ENCODE data around the gene LAMA5. TPM values are rescaled to one million over a fixed set of nuclear protein-coding genes. Genes with fewer than 3 reads are reported as not detected.

The LAMA5 gene
- total and polyA plus RNA-seq, 5 donors from 2014 or later = 0.30 to 0.91 TPM; not detected in 3

DNA sequence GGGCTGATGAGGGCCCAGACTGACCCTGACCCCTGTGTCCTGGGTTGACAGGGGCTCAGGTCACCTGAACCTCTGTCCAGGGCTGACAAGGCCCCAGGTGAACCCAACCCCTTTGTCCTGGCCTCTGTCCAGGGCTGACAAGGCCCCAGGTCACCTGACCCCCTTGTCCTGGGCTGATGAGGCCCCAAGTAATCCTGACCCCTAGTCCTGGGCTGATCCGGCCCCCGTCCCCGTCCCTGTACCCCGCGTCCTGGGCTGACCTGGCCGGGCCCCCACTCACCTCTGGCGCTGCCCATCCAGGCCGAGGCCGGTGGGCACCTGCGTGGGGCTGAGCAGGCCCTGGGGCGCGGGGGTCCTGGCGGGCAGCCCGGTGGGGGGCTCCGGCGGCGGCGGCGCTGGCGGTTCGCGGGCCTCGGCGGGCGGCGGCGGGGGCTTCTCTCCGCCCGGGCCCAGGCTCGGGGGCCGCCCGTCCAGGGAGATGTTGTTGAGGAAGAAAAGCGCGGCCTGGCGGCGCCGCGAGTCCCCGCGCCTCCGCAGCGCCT lies 39.6 kb upstream of the LAMA5 start:
- Histone ChIP-seq H3K4me1 (ENCODE audit: control insufficient read depth, insufficient read depth, low read length, poor library complexity, severe bottlenecking) (peaks cover 37% of the 10 kb centered on the region), H3K27me3 (ENCODE audit: control insufficient read depth, insufficient read depth, low read length) (no peaks in the 10 kb centered on the region), H3K36me3 (ENCODE audit: control insufficient read depth, insufficient read depth, low read length) (no peaks in the 10 kb centered on the region), H3K4me3 (ENCODE audit: low read depth, low read length) (peak overlapping the region; percentile 37), H3K27ac (ENCODE audit: insufficient read depth, low read length, poor library complexity, severe bottlenecking) (peak overlapping the region; percentile 33), H3K9me3 (ENCODE audit: control insufficient read depth in 2 of 2, low read length in 2 of 2) (no peaks in the 10 kb centered on the region)
- peaks cover 0 to 2% (median 0%) of the 10 kb centered on the region in 7 donors for H3K9me3 Mint-ChIP-seq
- H3K4me3 Mint-ChIP-seq = peak overlapping the region; percentile 73 to 87 (median 80)
- H3K36me3 Mint-ChIP-seq = no peaks in the 10 kb centered on the region
- DNase-seq (no peak), ATAC-seq (ENCODE audit: low read depth in 2 of 2) (no peak)
- H3K4me1 Mint-ChIP-seq = peaks cover 0 to 42% (median 11%) of the 10 kb centered on the region in 4 donors
- H3K27me3 Mint-ChIP-seq = no peaks in the 10 kb centered on the region
- peak overlapping the region in 1 of 3 donors; percentile 41 for H3K27ac Mint-ChIP-seq

DNA sequence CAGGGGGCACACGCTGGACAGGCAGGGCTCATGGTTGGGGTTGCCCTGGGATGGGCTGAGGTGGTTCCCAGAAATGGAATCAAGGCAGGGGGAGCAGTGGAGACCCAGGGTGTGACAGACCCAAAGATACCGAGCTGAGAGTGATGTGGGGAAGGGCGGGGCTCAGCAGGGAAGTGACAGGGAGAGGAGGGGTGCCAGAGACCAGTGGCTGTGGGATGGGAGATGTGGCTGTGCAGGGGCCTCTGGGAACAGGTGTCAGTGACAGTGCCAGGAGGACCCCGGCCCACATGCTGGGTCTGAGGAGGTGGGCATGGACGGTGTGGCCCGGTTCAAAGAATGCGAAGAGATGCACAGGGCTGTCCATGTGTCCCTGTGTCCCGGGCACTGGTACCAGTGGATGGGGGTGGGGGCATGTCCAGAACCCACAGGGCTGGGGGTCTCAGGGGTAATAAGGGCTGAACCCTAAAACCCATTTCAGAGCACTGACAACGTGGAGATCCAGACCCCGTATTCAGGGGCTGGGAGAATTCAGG lies 38.9 kb upstream of the LAMA5 start:
- Mint-ChIP-seq H3K27ac (peak overlapping the region in 2 of 3 donors; percentile 41 to 80), H3K36me3 (no peaks in the 10 kb centered on the region), H3K27me3 (no peaks in the 10 kb centered on the region), H3K9me3 (peaks cover 0 to 2% (median 0%) of the 10 kb centered on the region in 7 donors), H3K4me1 (peaks cover 0 to 42% (median 11%) of the 10 kb centered on the region in 4 donors), H3K4me3 (peak overlapping the region; percentile 76 to 87 (median 84))
- Histone ChIP-seq H3K4me3 (ENCODE audit: low read depth, low read length) (peak overlapping the region; percentile 37), H3K9me3 (ENCODE audit: control insufficient read depth in 2 of 2, low read length in 2 of 2) (no peaks in the 10 kb centered on the region), H3K27me3 (ENCODE audit: control insufficient read depth, insufficient read depth, low read length) (no peaks in the 10 kb centered on the region), H3K4me1 (ENCODE audit: control insufficient read depth, insufficient read depth, low read length, poor library complexity, severe bottlenecking) (peaks cover 37% of the 10 kb centered on the region), H3K36me3 (ENCODE audit: control insufficient read depth, insufficient read depth, low read length) (no peaks in the 10 kb centered on the region), H3K27ac (ENCODE audit: insufficient read depth, low read length, poor library complexity, severe bottlenecking) (no peak overlapping the region)
- no peak for DNase-seq
- no peak for ATAC-seq (ENCODE audit: low read depth in 2 of 2)

DNA sequence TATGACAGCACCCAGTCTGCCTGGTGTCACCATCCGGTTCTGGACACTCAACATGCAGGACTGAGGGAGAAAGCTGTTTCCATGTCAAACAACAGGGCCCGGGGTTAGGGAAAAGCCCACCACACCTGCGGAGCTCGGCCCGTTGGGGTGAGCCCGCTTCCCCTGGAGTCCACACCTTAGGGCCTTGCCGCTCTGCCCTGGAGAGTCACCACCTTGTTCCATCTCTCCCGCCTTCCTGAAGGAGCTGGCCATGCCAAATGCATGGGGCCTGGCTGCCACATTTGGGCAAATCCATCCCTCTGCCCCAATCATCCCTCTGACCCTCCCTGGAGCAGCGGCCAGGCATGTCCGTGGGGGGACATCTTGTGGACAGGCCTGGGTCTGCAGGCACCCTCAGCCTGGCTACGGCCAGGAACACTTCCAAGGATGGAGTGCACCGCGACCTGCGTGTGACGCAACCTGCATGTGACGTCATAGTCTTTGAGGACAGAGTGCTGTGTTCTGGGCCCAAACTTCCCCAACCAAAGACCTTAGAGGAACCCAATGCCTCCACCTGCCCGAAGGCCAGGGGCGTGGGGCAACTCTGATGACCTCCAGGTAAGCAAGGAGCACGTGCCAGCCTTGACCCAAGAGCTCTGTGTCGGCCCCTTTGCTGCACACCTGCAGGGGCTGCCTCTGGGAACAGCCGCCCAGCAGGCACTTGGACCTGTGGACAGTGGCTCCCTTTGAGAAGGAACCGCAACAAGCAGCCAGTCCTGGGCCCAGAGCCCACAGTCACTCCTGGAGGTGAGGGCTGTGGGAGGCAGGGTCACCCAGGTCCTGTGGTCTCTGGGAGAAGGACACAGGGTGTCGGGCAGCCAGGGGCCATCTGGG lies 38.2 kb upstream of the LAMA5 start:
- ATAC-seq (ENCODE audit: low read depth in 2 of 2) (no peak), DNase-seq (no peak)
- Histone ChIP-seq H3K36me3 (ENCODE audit: control insufficient read depth, insufficient read depth, low read length) (no peaks in the 10 kb centered on the region), H3K4me1 (ENCODE audit: control insufficient read depth, insufficient read depth, low read length, poor library complexity, severe bottlenecking) (peaks cover 36% of the 10 kb centered on the region), H3K27me3 (ENCODE audit: control insufficient read depth, insufficient read depth, low read length) (no peaks in the 10 kb centered on the region), H3K9me3 (ENCODE audit: control insufficient read depth in 2 of 2, low read length in 2 of 2) (no peaks in the 10 kb centered on the region), H3K4me3 (ENCODE audit: low read depth, low read length) (no peak overlapping the region), H3K27ac (ENCODE audit: insufficient read depth, low read length, poor library complexity, severe bottlenecking) (no peak overlapping the region)
- H3K27me3 Mint-ChIP-seq = no peaks in the 10 kb centered on the region
- H3K4me3 Mint-ChIP-seq = peak overlapping the region; percentile 76 to 87 (median 84)
- H3K27ac Mint-ChIP-seq = peak overlapping the region in 2 of 3 donors; percentile 41 to 80
- H3K9me3 Mint-ChIP-seq = peaks cover 0 to 2% (median 0%) of the 10 kb centered on the region in 7 donors
- peaks cover 5% of the 10 kb centered on the region for H3K36me3 Mint-ChIP-seq
- H3K4me1 Mint-ChIP-seq = peaks cover 0 to 42% (median 11%) of the 10 kb centered on the region in 4 donors

DNA sequence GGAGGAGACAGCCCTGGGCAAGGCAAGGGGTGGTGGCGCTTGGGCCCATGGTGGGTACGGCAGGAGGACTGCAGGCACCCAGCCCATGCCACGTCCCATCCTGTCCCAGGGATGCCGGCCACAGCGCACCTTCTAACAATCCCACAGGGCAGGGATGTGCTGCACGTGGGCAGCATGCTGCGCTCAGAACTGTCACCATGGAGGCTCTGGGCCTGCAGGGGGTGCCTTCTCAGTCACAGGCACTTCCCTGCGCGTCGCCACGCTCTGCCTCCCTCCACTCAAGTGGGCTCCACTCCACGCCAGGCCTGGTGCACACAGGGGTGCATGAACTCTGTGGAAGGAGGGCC lies 37.6 kb upstream of the LAMA5 start:
- no peak for DNase-seq

DNA sequence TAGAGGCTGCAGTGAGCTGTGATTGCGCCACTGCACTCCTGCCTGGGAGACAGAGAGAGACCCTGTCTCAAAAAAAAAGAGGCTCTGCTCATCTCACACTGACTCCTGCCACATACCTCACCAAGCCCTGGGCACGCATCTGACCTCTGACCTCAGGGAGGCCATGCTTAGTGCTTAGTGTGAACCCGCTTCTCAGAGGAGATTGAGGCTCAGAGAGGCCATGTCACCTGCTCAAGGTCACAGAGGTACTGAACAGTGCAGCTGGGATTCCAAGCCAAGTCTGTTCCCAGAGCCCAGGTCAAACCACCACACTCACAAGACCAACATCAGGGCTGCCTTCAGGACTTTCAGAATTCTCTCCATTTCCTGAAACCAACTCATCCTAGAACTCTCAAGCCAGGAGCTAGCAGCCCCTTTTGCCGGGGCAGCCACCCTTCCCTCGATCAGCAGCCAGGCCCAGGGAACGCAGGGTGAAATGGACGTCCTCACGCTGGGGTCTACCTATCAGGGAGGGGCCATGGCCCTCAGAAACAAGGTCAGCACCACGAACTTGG lies 37.1 kb upstream of the LAMA5 start:
- Mint-ChIP-seq H3K9me3 (peaks cover 0 to 2% (median 0%) of the 10 kb centered on the region in 7 donors), H3K4me3 (peak overlapping the region in 3 of 4 donors; percentile 67 to 89 (median 81)), H3K4me1 (peaks cover 0 to 32% (median 11%) of the 10 kb centered on the region in 4 donors), H3K36me3 (peaks cover 5% of the 10 kb centered on the region), H3K27ac (peak overlapping the region in 1 of 3 donors; percentile 42), H3K27me3 (no peaks in the 10 kb centered on the region)
- Histone ChIP-seq H3K9me3 (ENCODE audit: control insufficient read depth in 2 of 2, low read length in 2 of 2) (no peaks in the 10 kb centered on the region), H3K36me3 (ENCODE audit: control insufficient read depth, insufficient read depth, low read length) (no peaks in the 10 kb centered on the region), H3K27me3 (ENCODE audit: control insufficient read depth, insufficient read depth, low read length) (no peaks in the 10 kb centered on the region), H3K27ac (ENCODE audit: insufficient read depth, low read length, poor library complexity, severe bottlenecking) (no peak overlapping the region), H3K4me1 (ENCODE audit: control insufficient read depth, insufficient read depth, low read length, poor library complexity, severe bottlenecking) (peaks cover 27% of the 10 kb centered on the region), H3K4me3 (ENCODE audit: low read depth, low read length) (no peak overlapping the region)
- no peak for DNase-seq
- ATAC-seq (ENCODE audit: low read depth in 2 of 2) = no peak

More for the DNA sequence above, 37.6 kb upstream of the LAMA5 start:
- Histone ChIP-seq H3K4me1 (ENCODE audit: control insufficient read depth, insufficient read depth, low read length, poor library complexity, severe bottlenecking) (peaks cover 30% of the 10 kb centered on the region), H3K27me3 (ENCODE audit: control insufficient read depth, insufficient read depth, low read length) (no peaks in the 10 kb centered on the region), H3K27ac (ENCODE audit: insufficient read depth, low read length, poor library complexity, severe bottlenecking) (no peak overlapping the region), H3K4me3 (ENCODE audit: low read depth, low read length) (no peak overlapping the region), H3K36me3 (ENCODE audit: control insufficient read depth, insufficient read depth, low read length) (no peaks in the 10 kb centered on the region), H3K9me3 (ENCODE audit: control insufficient read depth in 2 of 2, low read length in 2 of 2) (no peaks in the 10 kb centered on the region)
- H3K4me3 Mint-ChIP-seq = peak overlapping the region in 1 of 4 donors; percentile 83
- peaks cover 0 to 2% (median 0%) of the 10 kb centered on the region in 7 donors for H3K9me3 Mint-ChIP-seq
- no peak overlapping the region for H3K27ac Mint-ChIP-seq
- H3K27me3 Mint-ChIP-seq = no peaks in the 10 kb centered on the region
- peaks cover 5% of the 10 kb centered on the region for H3K36me3 Mint-ChIP-seq
- ATAC-seq (ENCODE audit: low read depth in 2 of 2) = no peak
- H3K4me1 Mint-ChIP-seq = peaks cover 0 to 38% (median 11%) of the 10 kb centered on the region in 4 donors

DNA sequence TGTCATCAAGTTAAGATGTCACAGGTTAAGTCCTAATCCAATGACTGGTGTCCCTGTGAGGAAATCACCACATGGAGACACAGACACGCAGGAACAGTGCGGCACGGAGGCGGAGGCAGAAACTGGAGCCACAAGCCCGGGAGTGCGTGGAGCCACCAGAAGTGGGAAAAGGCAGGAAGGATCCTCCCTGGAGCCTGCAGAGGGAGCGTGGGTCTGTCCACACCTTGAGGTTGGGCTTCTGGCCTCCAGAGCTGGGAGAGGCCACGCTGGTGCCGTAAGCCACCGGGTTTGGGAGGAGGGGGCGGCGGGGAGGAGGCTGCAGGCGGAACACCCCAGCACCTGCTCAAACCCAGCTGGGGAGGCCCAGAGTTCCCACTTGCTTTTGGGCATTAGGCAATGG lies 36.2 kb upstream of the LAMA5 start:
- Histone ChIP-seq H3K4me1 (ENCODE audit: control insufficient read depth, insufficient read depth, low read length, poor library complexity, severe bottlenecking) (peaks cover 27% of the 10 kb centered on the region), H3K4me3 (ENCODE audit: low read depth, low read length) (no peak overlapping the region), H3K36me3 (ENCODE audit: control insufficient read depth, insufficient read depth, low read length) (no peaks in the 10 kb centered on the region), H3K27me3 (ENCODE audit: control insufficient read depth, insufficient read depth, low read length) (no peaks in the 10 kb centered on the region), H3K9me3 (ENCODE audit: control insufficient read depth in 2 of 2, low read length in 2 of 2) (no peaks in the 10 kb centered on the region), H3K27ac (ENCODE audit: insufficient read depth, low read length, poor library complexity, severe bottlenecking) (no peak overlapping the region)
- Mint-ChIP-seq H3K27ac (no peak overlapping the region), H3K36me3 (peaks cover 5% of the 10 kb centered on the region), H3K4me3 (peak overlapping the region in 2 of 4 donors; percentile 59 to 81), H3K9me3 (peaks cover 0 to 2% (median 0%) of the 10 kb centered on the region in 7 donors), H3K27me3 (no peaks in the 10 kb centered on the region), H3K4me1 (peaks cover 0 to 31% (median 11%) of the 10 kb centered on the region in 4 donors)
- DNase-seq (no peak), ATAC-seq (ENCODE audit: low read depth in 2 of 2) (no peak)

DNA sequence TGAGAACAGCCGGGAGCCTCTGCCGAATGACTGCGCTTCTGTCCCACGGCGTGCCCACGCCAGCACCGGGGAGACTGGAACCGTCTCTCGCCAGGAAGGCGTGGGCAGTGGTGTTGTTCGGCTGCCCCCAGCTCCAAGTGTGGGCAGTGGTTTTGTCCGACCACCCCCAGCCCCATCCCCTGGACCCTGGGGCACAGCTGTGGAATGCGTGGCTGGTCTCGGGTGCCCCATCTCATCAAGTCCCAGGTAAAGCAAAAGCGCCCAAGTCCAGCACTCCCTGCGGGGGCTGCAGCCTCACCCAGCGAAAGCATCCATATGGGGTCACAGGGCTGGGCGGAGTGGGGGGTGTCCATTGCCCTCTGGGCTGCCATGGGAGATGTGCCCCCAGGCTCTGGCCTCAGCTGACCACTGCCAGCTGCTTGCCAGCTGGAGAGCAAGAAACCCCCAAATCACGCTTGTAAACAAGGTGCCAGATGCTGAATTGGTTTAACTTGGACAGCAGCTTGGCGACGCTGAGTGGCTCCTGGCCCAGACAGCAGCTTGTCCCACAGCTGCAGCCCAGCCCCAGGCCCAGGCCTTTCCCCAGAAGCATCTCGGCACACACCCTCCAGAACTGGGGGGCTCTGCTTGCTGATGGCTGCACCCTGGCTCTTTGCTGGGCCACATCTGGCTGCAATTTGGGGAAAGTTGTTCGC lies 35.5 kb upstream of the LAMA5 start:
- H3K4me1 Mint-ChIP-seq = peaks cover 0 to 26% (median 12%) of the 10 kb centered on the region in 4 donors
- no peaks in the 10 kb centered on the region for H3K27me3 Mint-ChIP-seq
- H3K27ac ChIP-seq (ENCODE audit: insufficient read depth, low read length, poor library complexity, severe bottlenecking) = no peak overlapping the region
- peak overlapping the region in 1 of 4 donors; percentile 81 for H3K4me3 Mint-ChIP-seq
- H3K4me3 ChIP-seq (ENCODE audit: low read depth, low read length) = no peak overlapping the region
- peaks cover 23% of the 10 kb centered on the region for H3K4me1 ChIP-seq (ENCODE audit: control insufficient read depth, insufficient read depth, low read length, poor library complexity, severe bottlenecking)
- H3K27ac Mint-ChIP-seq = no peak overlapping the region
- DNase-seq = no peak
- peaks cover 0 to 2% (median 0%) of the 10 kb centered on the region in 7 donors for H3K9me3 Mint-ChIP-seq
- H3K9me3 ChIP-seq (ENCODE audit: control insufficient read depth in 2 of 2, low read length in 2 of 2) = no peaks in the 10 kb centered on the region
- H3K27me3 ChIP-seq (ENCODE audit: control insufficient read depth, insufficient read depth, low read length) = no peaks in the 10 kb centered on the region
- no peaks in the 10 kb centered on the region for H3K36me3 ChIP-seq (ENCODE audit: control insufficient read depth, insufficient read depth, low read length)
- peaks cover 5% of the 10 kb centered on the region for H3K36me3 Mint-ChIP-seq
- ATAC-seq (ENCODE audit: low read depth in 2 of 2) = no peak

Data from CD4-positive, CD25-positive, alpha-beta regulatory T cell (primary cell).